C4-2B (cell line): Measurements from ENCODE around the gene MPL.

Experiments
- H3K27ac ChIP-seq: fragments of 450-650 bp; 2 replicates; pipeline ENCODE4 v1.5.1; 2017
- ZFX ChIP-seq: fragments of 450-650 bp; IDR thresholded peaks from 2 replicates; pipeline ENCODE4 v1.6.1; 2017
- TF ChIP-seq, protein P1 (sequence below): fragments of 450-650 bp; conservative IDR thresholded peaks from 2 replicates; pipeline ENCODE4 v1.5.1; 2017; ENCODE audit warnings: mild to moderate bottlenecking

The MPL gene

DNA sequence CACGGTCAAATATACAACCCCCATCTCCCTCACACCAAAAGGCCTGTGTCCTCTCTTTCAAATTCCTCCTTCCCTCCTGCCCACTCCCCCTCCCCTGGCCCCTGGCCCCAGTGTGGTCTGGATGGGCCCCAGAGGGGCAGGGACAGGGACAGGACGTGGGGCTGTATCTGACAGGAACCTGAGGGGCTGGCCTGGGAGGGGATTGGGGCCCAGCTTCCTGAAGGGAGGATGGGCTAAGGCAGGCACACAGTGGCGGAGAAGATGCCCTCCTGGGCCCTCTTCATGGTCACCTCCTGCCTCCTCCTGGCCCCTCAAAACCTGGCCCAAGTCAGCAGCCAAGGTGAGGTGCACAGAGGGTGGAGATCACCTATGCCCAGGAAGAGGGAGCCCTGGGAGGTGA, at the start of gene MPL:
Gene MPL (plus strand): TSS at position 231 of the 400 bp plus-strand sequence. CDS start 31 bp downstream, at position 262.
- H3K27ac ChIP-seq, result no peak within 1 kb of the TSS
- no peak for TF ChIP-seq ZFX

DNA sequence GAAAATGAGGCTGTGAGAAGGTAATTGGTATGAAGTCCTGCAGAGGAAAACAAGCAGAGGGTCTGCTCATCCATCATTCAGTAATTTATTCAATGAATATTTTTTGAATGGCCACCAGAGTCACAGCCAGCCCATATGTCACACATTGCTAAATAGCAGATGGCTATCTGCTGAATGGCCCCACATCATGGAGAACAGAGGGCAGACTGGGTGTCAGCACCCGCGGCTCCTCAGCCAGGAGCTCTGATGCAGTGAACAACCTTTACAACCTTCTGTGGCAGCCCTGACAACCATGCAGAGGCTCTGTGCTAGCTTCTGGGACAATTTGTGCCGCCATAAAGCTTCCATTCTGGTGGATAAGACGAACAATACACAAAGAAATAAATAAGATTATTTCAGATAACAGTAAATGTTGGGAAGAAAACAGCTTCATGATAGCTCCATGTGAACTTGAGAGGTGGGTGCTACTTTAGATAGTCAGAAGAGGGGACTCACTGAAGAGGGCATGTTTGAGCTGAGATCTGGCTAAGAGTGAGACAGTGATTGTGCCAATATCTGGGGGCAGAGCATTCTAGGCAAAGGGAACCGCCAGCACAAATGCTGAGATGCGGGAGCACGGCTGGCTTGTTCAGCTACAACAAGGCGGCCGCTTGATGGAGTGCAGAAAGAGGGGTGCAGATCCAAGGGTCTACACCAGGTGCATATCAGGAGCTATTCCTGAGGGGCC, 49.4 kb upstream of the MPL start:
- no peak overlapping the region for H3K27ac ChIP-seq
- TF ChIP-seq, protein P1, sequence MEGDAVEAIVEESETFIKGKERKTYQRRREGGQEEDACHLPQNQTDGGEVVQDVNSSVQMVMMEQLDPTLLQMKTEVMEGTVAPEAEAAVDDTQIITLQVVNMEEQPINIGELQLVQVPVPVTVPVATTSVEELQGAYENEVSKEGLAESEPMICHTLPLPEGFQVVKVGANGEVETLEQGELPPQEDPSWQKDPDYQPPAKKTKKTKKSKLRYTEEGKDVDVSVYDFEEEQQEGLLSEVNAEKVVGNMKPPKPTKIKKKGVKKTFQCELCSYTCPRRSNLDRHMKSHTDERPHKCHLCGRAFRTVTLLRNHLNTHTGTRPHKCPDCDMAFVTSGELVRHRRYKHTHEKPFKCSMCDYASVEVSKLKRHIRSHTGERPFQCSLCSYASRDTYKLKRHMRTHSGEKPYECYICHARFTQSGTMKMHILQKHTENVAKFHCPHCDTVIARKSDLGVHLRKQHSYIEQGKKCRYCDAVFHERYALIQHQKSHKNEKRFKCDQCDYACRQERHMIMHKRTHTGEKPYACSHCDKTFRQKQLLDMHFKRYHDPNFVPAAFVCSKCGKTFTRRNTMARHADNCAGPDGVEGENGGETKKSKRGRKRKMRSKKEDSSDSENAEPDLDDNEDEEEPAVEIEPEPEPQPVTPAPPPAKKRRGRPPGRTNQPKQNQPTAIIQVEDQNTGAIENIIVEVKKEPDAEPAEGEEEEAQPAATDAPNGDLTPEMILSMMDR, result no peak
- TF ChIP-seq ZFX, result no peak

GRCh38 chr1:43288785-43289706, 48.6 kb upstream of the MPL start:
- H3K27ac ChIP-seq, result no peak overlapping the region
- no peak for TF ChIP-seq ZFX
- TF ChIP-seq, protein P1, result no peak

- TF ChIP-seq, protein P1, result no peak
- TF ChIP-seq ZFX, result no peak
- H3K27ac ChIP-seq, result no peak overlapping the region
Measured at GRCh38 chr1:43292216-43292615, 45.4 kb upstream of the MPL start.

GRCh38 chr1:43292679-43293078, 44.9 kb upstream of the MPL start:
- no peak overlapping the region for H3K27ac ChIP-seq
- no peak for TF ChIP-seq ZFX
- TF ChIP-seq, protein P1, result no peak

GRCh38 chr1:43293176-43293575, 44.4 kb upstream of the MPL start:
- H3K27ac ChIP-seq, result no peak overlapping the region
- TF ChIP-seq ZFX, result no peak
- TF ChIP-seq, protein P1, result no peak

GRCh38 chr1:43293896-43294760, 43.5 kb upstream of the MPL start:
- no peak overlapping the region for H3K27ac ChIP-seq
- TF ChIP-seq, protein P1, result no peak
- no peak for TF ChIP-seq ZFX
